LoVo (cell line): Measurements from ENCODE around the gene HENMT1.

Experiments used
- DNase-seq: peaks from one replicate; pipeline ENCODE4 v3.0.0-alpha.2; 2016; ENCODE audit warnings: low spot score

Gene HENMT1

DNA sequence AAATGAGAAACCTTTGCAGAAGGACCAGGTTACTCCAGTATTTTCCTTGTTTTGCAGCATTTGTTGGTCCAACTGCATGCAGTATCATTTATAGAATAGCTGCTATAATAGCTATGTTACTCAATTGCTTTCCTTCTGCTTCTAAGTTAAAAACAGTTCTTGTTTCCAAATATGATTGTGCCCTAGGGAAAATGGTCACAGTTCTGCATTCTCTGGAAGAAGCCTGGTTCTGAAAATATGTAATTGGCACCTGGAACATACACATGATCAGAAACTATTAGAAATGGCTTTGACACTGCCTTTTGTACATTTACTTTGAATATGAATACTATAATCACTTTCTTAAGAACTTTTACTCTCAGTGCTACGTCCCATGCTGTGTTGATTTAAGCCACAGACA, 33.6 kb downstream of the HENMT1 start:
- DNase-seq = no peak

DNA sequence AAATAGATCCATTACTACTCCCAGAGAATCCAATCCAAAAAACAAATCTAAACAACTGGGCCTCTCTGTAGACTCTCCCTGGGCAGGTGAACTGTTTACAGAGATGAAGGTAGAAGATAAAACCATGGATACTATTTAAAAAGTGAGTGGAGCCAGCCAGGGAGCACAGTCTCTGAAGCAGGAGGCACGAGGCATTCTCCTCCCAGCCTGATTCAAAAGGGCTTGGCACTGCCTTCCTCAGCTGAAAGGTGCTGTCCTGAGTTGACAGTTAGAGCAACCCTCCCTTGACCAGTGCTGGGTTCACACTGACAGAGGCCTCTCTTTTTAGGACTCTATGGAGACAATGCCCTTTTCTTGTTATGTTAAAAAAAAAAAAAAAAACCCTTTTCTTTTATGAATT, 36.8 kb downstream of the HENMT1 start:
- no peak for DNase-seq

DNA sequence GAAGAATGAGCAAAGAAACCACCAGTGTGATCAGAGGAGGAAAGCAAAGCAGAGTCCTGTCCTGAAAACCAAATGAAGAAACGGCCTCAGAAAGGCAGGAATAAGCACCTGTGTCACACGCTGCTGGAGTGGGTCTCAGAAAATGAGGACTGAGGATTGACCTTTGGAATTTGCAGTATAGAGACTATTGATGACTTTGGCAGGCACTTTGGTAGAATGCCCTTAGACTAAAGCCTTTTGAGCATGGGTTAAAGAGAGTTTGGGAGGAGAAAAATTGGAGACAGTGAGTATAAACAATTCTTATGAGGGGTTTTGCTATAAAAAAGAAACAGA, 43.2 kb downstream of the HENMT1 start:
- no peak for DNase-seq

DNA sequence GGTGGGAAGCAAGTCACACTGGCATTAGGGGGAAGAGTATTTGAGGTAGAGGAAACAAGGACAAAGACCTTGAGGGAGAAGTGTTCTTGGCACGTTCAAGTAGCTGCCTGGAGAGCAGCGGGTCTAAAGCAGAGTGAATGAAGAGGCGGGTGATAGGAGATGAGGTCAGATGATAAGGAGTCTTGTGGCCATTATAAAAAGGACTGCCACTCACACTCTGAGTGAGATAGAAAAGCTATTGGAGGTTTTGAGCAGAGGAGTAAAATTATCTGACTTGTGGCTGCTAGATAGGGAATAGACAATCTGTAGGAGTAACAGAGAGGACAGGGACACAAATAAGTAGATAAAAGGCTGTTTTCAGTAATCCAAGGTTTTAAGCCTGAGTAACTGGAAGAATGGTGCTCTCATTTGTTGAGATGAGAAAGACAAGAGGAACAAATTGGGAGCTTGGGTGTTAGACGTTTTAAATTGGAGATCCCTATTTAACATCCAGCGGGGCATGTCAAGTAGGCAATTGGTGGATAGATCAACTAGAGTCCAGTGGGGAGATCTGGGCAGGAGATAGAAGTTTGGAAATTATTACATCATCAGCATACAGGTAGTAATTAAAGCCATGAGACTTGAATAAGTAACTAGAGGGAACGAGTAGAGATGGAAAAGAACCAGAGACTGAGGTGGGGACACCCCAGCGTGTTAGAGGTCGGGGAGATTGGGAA, 43.7 kb downstream of the HENMT1 start:
- DNase-seq = no peak

DNA sequence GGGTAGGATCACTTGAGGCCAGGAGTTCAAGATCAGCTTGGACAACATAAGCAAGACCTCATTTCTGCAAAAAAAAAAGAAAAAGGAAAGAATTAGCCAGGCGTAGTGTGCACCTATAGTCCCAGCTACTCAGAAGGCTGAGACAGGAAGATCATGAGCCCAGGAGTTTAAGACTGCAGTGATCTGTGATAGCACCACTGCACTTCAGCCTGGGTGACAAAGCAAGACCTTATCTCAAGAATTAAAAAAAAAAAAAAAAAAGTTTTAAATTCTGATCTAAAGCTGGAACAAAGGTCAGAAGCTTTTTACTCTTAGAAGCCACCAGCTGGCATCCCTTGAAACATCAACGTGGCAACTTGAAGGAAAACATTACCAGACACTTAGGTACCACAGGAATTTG, 45.3 kb downstream of the HENMT1 start:
- no peak for DNase-seq

DNA sequence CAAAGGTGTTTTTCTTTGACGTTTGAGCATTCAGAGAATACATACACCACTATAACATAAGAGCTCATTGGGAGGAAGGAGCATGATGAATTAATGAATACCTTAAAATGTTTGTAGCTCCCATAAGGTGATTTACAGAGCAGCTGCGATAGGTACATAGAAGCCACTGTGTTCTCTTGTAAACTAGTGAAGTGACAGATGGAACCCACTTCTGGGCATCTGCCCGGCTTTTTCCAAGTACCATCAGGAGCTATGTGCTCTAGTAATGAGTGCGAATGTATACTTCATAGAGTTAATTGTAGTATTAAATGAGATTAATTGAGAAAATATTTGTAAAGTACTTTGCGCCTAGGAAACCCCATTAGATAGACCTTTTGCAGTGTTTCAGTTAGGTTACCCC, 48.4 kb downstream of the HENMT1 start:
- DNase-seq = no peak

DNA sequence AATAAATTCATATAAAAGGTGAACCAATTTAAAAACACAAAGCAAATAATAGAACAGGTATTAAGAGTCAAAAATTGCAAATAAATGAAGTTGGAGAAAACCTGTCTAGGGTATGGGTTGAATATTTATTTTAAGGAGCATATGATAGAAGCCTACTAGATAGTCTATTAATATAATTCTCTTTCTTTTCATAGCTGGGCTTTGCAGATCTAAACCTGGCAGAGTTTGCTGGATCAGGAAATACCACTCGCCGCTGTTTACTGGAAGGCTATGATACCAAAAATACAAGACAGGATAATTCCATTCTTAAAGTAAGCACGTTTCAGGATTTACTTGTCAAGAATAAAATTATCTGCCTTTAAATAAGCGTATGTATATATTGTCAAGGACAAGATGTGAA, 48.9 kb downstream of the HENMT1 start:
- DNase-seq = no peak

DNA sequence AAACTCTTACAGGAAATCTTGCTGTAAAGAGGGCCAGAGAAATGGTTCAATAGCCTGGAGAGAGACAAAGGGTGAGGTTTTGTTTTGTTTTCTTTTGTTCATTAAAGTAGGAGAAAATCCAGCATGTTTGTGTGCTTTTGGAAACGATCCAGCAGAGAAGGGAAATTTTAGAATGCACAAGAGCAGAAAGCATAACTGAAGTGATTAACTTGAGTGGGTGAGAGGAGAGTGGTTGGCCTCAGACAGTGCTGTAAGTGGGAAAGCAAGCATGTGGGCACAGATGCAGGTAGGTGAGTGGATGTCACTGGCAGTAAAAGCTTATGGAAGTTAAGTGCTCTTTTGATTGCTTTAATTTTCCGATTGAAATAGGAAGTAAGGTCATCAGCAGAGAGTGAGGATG, 50.8 kb downstream of the HENMT1 start:
- DNase-seq = no peak

DNA sequence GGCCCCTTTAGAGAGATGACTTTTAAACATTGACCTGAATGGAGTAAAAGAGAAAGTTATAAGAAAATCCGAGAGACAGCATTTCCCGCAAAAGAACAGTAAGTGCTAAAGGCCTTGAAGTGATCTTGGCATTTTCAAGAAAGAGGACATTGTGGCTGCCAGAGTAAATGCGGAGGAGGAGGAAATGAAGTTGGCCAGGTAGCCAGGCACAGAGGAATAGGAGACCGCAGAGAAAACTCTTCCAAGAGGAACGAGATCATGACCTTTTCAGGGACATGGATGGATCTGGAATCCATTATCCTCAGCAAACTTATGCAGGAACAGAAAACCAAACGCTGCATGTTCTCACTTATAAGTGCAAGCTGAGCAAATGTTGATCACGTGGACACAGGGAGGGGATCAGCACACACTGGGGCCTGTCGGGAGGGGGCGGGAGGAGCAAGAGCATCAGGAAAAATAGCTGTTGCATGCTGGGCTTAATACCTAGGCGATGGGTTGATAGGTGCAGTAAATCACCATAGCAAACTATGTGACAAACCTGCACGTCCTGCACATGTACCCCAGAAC, 51.3 kb downstream of the HENMT1 start:
- DNase-seq = no peak

DNA sequence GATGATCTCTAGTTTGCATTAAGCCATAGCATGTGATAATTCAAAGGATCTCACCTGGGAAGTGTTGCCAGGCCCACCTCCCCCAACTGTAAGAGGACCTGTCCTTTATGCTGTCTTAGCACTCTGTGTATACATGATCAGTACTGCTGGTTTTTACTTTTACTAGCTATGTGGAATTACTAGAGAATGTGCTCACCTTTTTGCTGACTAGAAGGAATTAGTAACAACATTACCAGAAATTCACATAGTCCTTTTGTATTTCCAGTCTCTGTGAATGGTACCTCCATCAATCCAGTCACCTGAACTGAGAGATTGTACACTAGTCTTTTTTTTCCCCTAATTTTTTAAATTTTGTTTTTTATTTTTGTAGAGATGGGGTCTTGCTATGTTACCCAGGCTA, 54.4 kb downstream of the HENMT1 start:
- no peak for DNase-seq

DNA sequence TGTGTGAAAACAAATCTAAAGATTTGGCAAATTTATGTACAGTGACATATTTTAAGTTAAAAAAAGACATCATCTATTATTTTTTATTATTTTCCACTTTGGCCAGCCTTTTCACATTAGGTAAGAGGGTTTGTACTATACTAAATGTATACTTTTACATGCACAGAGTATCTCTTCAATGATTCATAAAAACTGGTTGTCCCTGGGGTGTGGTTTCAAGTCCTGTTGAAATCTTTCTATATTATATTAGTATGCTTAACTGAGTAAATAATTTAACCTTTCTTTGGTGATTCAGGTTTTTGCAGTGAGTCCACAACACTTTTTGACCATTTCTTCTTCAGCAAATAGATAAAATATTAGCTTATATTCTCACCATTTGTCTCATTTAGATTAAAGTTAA, 55.3 kb downstream of the HENMT1 start:
- DNase-seq = no peak

DNA sequence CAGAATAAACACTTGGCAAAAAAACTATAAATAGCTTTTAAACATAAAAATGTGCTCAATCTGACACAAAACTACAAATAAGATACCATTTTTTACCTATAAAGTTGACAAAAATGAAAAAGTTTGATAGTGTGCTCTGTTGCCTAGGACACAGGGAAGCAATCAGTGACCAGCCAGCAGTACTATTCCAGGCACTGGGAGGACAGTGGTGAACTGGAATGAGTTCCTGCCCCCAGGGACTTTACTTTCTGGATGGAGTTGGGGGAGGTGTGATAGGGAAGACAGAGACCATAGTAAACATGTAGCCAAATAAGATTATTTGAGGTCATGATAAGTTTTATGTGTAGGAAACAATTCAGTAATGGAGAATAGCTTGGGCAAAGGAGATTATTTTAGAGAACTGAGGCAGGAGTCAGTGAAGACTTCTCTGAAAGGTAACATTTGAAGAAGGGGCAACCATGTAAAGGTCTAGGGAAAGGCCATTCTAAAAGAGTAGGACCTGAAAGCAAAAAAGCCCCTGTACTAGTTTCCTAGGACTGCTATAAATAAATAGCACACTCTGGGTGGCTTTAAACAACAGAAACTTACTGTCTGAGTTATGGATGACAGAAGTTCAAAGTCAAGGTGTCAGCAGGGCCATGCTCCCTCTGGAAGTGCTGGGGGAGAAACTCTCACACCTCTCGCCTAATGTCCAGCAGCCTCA, 59.0 kb downstream of the HENMT1 start:
- no peak for DNase-seq

DNA sequence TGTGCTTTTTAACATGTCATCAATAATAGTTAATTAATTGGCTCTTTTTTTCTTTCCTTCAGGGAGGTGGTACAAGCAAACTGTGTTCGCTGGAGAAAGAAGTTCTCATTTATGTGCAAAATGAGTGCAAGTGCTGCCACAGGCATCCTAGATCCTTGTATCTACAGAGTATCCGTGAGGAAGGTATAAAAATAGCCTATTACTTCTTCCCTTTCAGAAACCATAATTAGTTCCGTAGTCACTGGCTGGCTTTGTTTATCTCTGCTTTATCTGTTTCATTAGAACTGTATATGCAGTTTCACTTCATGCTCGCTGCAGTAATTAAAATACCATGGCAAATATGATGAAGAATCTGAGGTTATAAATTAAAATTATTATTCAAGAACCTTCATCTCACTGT, 60.4 kb downstream of the HENMT1 start:
- no peak for DNase-seq

DNA sequence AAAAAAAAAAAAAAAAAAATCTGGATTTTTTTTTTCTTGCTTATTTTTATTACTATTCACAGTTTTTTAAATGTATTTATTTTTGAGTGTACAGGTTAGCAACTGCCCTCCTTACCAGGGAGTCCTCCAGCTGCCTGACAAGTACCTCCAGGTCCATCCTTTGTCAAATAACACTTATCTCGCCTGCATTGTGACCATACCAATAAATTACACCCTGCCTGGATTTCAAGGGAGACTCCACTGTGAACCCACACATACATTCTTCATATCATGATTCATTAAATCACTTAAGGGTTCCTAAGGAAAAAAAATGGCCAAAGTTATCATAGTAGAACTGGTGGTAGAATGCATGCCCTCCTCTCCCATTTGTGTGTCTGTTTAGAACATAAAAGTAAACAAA, 62.6 kb downstream of the HENMT1 start:
- DNase-seq = no peak
